K562 (cell line): ENCODE data around the gene ZBTB20.

Experiments
- ARHGAP35 ChIP-seq: fragments of 450-650 bp; IDR thresholded peaks from 2 replicates; pipeline ENCODE4 v1.6.1; 2018; ENCODE audit not compliant: partially characterized antibody
- BACH1 ChIP-seq: fragments of 200-800 bp; sonication (Bioruptor generic); IDR thresholded peaks from 2 replicates; pipeline ENCODE4 v1.6.1; 2016; ENCODE audit warnings: missing genetic modification characterization, missing compliant biosample characterization
- BCOR ChIP-seq: fragments of 450-650 bp; IDR thresholded peaks from 2 replicates; pipeline ENCODE4 v1.6.1; 2016
- CTCF ChIP-seq, 3 experiments: IDR thresholded peaks in 2 of 3; conservative IDR thresholded peaks in 1 of 3; 2 replicates each; pipeline ENCODE4 v1.5.1; 2011 to 2012; ENCODE audit warnings: low read length in 3 of 3, mild to moderate bottlenecking in 3 of 3, control low read depth in 2 of 3, improper control_type of control experiment in 1 of 3, inconsistent platforms in 1 of 3, low read depth in 1 of 3, mixed read lengths in 1 of 3, moderate library complexity in 1 of 3; ENCODE audit not compliant: insufficient read depth in 2 of 3
- GABPB1 ChIP-seq: sonication (generic); formaldehyde crosslinking; IDR thresholded peaks from 2 replicates; pipeline ENCODE4 v1.8.0; 2022; ENCODE audit warnings: mild to moderate bottlenecking, missing genetic modification reagents
- GATAD2B ChIP-seq: fragments of 450-650 bp; IDR thresholded peaks from 2 replicates; pipeline ENCODE4 v1.6.1; 2017; ENCODE audit warnings: mild to moderate bottlenecking, borderline replicate concordance
- PCBP1 ChIP-seq: fragments of 200-400 bp; formaldehyde crosslinking; IDR thresholded peaks from 2 replicates; pipeline ENCODE4 v1.6.1; 2018; ENCODE audit warnings: mild to moderate bottlenecking, low read depth, low read length; ENCODE audit not compliant: poor library complexity, severe bottlenecking
- PML ChIP-seq: IDR thresholded peaks from 2 replicates; pipeline ENCODE4 v1.6.1; 2012; ENCODE audit warnings: low read length, inconsistent platforms
- POLR2A ChIP-seq: fragments of 450-650 bp; conservative IDR thresholded peaks from 2 replicates; pipeline ENCODE4 v1.6.1; 2016
- RAD51 ChIP-seq: fragments of 450-650 bp; IDR thresholded peaks from 2 replicates; pipeline ENCODE4 v1.7.1; 2016; ENCODE audit warnings: low read depth, mild to moderate bottlenecking, borderline replicate concordance
- RBM39 ChIP-seq: fragments of 200-400 bp; formaldehyde crosslinking; optimal IDR thresholded peaks from 2 replicates; pipeline ENCODE3; 2018; ENCODE audit warnings: low read depth, low read length
- RFX1 ChIP-seq: fragments of 450-650 bp; IDR thresholded peaks from 2 replicates; pipeline ENCODE4 v1.6.1; 2016; ENCODE audit warnings: mild to moderate bottlenecking, moderate library complexity
- SREBF2 ChIP-seq: sonication (generic); formaldehyde crosslinking; IDR thresholded peaks from 2 replicates; pipeline ENCODE4 v1.4.0; 2020; ENCODE audit warnings: mild to moderate bottlenecking, missing genetic modification reagents
- ZNF408 ChIP-seq: fragments of 250-450 bp; sonication (Bioruptor Pico); IDR thresholded peaks from 2 replicates; pipeline ENCODE4 v1.4.0; 2020; ENCODE audit warnings: low read depth, mild to moderate bottlenecking, moderate library complexity

DNA sequence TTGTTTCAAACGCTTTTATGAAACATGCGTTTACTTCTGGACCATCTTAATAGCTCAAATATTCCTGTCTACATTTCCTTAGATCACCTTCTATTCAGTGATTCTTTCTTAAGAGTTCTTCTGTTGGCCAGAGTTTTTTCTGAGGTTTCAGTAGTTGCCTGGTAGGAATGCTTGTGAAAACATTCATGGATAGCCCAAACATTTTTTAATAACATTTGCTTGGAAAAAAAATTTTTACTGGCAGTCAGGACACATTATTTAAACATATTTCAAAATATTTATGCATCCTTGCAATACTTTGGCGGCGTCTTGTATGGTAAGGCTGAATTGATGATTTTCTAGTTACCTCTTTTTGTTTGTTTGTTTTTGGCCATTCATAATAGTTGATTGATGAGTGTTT, 47.4 kb upstream of the ZBTB20 start:
- TF ChIP-seq CTCF (IDR thresholded peaks at IDR 0.05 in 2 of 3, conservative IDR thresholded peaks at IDR 0.05 in 1 of 3; ENCODE audit: insufficient read depth in 2 of 3, low read depth in 1 of 3, low read length in 3 of 3) (no peak), POLR2A (no peak), RBM39 (no peak), ZNF408 (CRISPR knock-in tag) (no peak), RFX1 (no peak), PML (no peak), BACH1 (tag) (no peak), GATAD2B (no peak), PCBP1 (no peak), RAD51 (no peak), BCOR (no peak), ARHGAP35 (no peak), GABPB1 (no peak), SREBF2 (CRISPR knock-in tag) (no peak)
